ENCODE measurements around the gene LCT.

DNA sequence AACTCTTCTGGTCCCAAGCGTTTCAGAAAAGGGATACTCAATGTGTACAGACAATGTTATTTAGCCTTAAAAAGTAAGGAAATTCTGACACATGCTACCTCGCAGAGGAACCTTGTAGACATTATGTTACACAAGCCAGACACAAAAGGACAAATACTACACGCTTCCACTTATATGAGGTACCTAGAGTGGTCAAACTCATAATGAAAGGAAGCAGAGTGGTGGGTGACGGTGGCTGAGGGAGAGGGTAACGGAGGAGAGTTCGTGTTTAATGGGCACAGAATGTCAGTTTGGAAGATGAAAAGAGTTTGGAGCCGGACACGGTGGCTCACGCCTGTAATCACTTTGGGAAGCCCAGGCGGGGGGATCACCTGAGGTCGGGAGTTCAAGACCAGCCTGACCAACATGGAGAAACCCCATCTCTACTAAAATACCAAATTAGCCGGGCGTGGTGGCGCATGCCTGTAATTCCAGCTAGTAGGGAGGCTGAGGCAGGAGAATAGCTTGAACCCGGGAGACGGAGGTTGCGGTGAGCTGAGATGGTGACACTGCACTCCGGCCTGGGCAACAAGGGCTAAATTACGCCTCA is 37.9 kb upstream of the LCT start:
- TF ChIP-seq, protein P1, sequence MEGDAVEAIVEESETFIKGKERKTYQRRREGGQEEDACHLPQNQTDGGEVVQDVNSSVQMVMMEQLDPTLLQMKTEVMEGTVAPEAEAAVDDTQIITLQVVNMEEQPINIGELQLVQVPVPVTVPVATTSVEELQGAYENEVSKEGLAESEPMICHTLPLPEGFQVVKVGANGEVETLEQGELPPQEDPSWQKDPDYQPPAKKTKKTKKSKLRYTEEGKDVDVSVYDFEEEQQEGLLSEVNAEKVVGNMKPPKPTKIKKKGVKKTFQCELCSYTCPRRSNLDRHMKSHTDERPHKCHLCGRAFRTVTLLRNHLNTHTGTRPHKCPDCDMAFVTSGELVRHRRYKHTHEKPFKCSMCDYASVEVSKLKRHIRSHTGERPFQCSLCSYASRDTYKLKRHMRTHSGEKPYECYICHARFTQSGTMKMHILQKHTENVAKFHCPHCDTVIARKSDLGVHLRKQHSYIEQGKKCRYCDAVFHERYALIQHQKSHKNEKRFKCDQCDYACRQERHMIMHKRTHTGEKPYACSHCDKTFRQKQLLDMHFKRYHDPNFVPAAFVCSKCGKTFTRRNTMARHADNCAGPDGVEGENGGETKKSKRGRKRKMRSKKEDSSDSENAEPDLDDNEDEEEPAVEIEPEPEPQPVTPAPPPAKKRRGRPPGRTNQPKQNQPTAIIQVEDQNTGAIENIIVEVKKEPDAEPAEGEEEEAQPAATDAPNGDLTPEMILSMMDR (IDR thresholded peaks at IDR 0.05): no peak
- TF ChIP-seq POLR2A (IDR thresholded peaks at IDR 0.05; ENCODE audit: low read depth): no peak

All from esophagus muscularis mucosa (tissue), 3 donors.